Loucy (cell line): ENCODE results near the gene SLC23A2.

Experiments
- EZH2phosphoT487 ChIP-seq: fragments of 200-600 bp; IDR thresholded peaks from 2 replicates; pipeline ENCODE4 v1.6.1; 2018; ENCODE audit warnings: antibody characterized with exemption, mild to moderate bottlenecking, moderate library complexity, borderline replicate concordance
- TF ChIP-seq, protein P1 (sequence below): fragments of 200-600 bp; sonication (generic); conservative IDR thresholded peaks from 2 replicates; pipeline ENCODE4 v1.5.1; 2014; ENCODE audit warnings: mild to moderate bottlenecking, antibody characterized with exemption, low read length

DNA sequence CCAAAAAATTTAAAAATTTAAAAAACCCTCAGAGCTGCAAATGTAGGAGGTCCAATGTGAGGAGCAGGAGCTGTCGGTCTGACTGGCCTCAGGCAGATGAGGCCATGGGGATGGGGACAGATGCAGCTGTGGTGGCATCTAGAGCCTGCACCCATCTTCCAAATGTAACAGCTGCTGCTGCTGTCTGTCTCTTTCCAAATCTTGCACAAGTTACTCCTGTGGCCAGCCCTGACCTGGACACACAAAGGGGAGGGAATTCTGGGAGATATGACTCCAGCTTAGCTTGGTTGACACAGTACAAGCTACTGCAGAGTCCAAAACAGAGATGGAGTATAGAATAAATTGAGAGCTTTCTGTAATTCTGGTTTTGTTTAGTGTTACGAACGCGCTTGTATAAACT is 164.4 kb downstream of the SLC23A2 start:
- TF ChIP-seq, protein P1, sequence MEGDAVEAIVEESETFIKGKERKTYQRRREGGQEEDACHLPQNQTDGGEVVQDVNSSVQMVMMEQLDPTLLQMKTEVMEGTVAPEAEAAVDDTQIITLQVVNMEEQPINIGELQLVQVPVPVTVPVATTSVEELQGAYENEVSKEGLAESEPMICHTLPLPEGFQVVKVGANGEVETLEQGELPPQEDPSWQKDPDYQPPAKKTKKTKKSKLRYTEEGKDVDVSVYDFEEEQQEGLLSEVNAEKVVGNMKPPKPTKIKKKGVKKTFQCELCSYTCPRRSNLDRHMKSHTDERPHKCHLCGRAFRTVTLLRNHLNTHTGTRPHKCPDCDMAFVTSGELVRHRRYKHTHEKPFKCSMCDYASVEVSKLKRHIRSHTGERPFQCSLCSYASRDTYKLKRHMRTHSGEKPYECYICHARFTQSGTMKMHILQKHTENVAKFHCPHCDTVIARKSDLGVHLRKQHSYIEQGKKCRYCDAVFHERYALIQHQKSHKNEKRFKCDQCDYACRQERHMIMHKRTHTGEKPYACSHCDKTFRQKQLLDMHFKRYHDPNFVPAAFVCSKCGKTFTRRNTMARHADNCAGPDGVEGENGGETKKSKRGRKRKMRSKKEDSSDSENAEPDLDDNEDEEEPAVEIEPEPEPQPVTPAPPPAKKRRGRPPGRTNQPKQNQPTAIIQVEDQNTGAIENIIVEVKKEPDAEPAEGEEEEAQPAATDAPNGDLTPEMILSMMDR: no peak
- no peak for TF ChIP-seq EZH2phosphoT487
